GM23338 (cell line): ENCODE data around the gene GFRA1. TPM values are rescaled to one million over a fixed set of nuclear protein-coding genes. Genes with fewer than 3 reads are reported as not detected.

Experiments
- ATAC-seq: fragments of 200-7000 bp; cut with Tn5 transposase; 3 replicates; pipeline ENCODE4 v1.9.1; 2020
- DNase-seq: peaks from one replicate; pipeline ENCODE4 v3.0.0-alpha.2; 2015; ENCODE audit warnings: low spot score
- H2AFZ ChIP-seq: fragments of 200-600 bp; sonication (generic); 2 replicates; pipeline ENCODE4 v1.8.0; 2016; ENCODE audit warnings: antibody characterized with exemption, mild to moderate bottlenecking, moderate library complexity
- H3F3A ChIP-seq: fragments of 200-600 bp; sonication (generic); replicated peaks from 2 replicates; pipeline ENCODE4 v1.8.0; 2017; ENCODE audit warnings: antibody characterized with exemption, mixed run types, low read depth
- H3K27ac ChIP-seq: fragments of 200-600 bp; sonication (generic); 2 replicates; pipeline ENCODE4 v1.6.1; 2016; ENCODE audit warnings: low read depth
- H3K27me3 ChIP-seq: fragments of 200-600 bp; sonication (generic); 2 replicates; pipeline ENCODE4 v1.8.0; 2016; ENCODE audit warnings: mild to moderate bottlenecking, mixed run types, moderate library complexity; ENCODE audit not compliant: insufficient read depth
- H3K36me3 ChIP-seq: fragments of 200-600 bp; sonication (generic); 2 replicates; pipeline ENCODE4 v1.8.0; 2016; ENCODE audit warnings: mild to moderate bottlenecking; ENCODE audit not compliant: insufficient read depth
- H3K4me1 ChIP-seq: fragments of 200-600 bp; sonication (generic); 2 replicates; pipeline ENCODE4 v1.8.0; 2016; ENCODE audit warnings: mild to moderate bottlenecking, moderate library complexity; ENCODE audit not compliant: insufficient read depth
- H3K4me2 ChIP-seq: fragments of 200-600 bp; sonication (generic); 2 replicates; pipeline ENCODE4 v1.7.1; 2017; ENCODE audit warnings: mixed run types
- H3K4me3 ChIP-seq: fragments of 200-600 bp; sonication (generic); 2 replicates; pipeline ENCODE4 v1.6.1; 2016; ENCODE audit warnings: mixed run types
- H3K79me2 ChIP-seq: fragments of 200-600 bp; sonication (generic); replicated peaks from 2 replicates; pipeline ENCODE4 v1.8.0; 2017; ENCODE audit warnings: mild to moderate bottlenecking; ENCODE audit not compliant: insufficient read depth
- H3K9me2 ChIP-seq: fragments of 200-600 bp; sonication (generic); 2 replicates; pipeline ENCODE4 v1.8.0; 2017; ENCODE audit not compliant: insufficient read depth
- H4K20me1 ChIP-seq: fragments of 200-600 bp; sonication (generic); replicated peaks from 2 replicates; pipeline ENCODE4 v1.8.0; 2017; ENCODE audit warnings: mild to moderate bottlenecking; ENCODE audit not compliant: insufficient read depth
- H3K27ac Mint-ChIP-seq: 2 replicates; pipeline ENCODE4 v1.8.0; 2020; ENCODE audit warnings: inconsistent platforms, mild to moderate bottlenecking, moderate library complexity, mixed read lengths
- H3K27me3 Mint-ChIP-seq: 3 replicates; pipeline ENCODE4 v1.8.0; 2022; ENCODE audit warnings: low read depth, mild to moderate bottlenecking, moderate library complexity, mixed read lengths, inconsistent platforms; ENCODE audit not compliant: insufficient read depth, poor library complexity
- H3K36me3 Mint-ChIP-seq: 3 replicates; pipeline ENCODE4 v1.8.0; 2021; ENCODE audit warnings: low read depth, mild to moderate bottlenecking, inconsistent platforms, moderate library complexity, mixed read lengths
- H3K4me1 Mint-ChIP-seq: 3 replicates; pipeline ENCODE4 v1.8.0; 2020; ENCODE audit warnings: mild to moderate bottlenecking, inconsistent platforms, mixed read lengths
- H3K4me3 Mint-ChIP-seq: 3 replicates; pipeline ENCODE4 v1.8.0; 2021; ENCODE audit warnings: moderate library complexity, mild to moderate bottlenecking, inconsistent platforms, mixed read lengths
- H3K9me3 Mint-ChIP-seq: 3 replicates; pipeline ENCODE4 v1.8.0; 2020; ENCODE audit warnings: moderate library complexity, mild to moderate bottlenecking, inconsistent platforms, mixed read lengths
- CREB1 ChIP-seq: fragments of 250-450 bp; sonication (Bioruptor Pico); IDR thresholded peaks from 2 replicates; pipeline ENCODE4 v1.5.0; 2020; ENCODE audit warnings: low read depth, mild to moderate bottlenecking, moderate library complexity
- JUNB ChIP-seq: IDR thresholded peaks from one replicate; pipeline ENCODE4 v1.6.1; 2016; ENCODE audit warnings: antibody characterized with exemption; ENCODE audit not compliant: unreplicated experiment
- NANOG ChIP-seq: IDR thresholded peaks from 2 replicates; pipeline ENCODE4 v1.6.1; 2016; ENCODE audit warnings: antibody characterized with exemption, borderline replicate concordance
- STAT1 ChIP-seq: IDR thresholded peaks from one replicate; pipeline ENCODE4 v1.6.1; 2016; ENCODE audit warnings: antibody characterized with exemption; ENCODE audit not compliant: unreplicated experiment
- ZNF114 ChIP-seq: fragments of 250-450 bp; sonication (Bioruptor Pico); IDR thresholded peaks from 2 replicates; pipeline ENCODE4 v1.5.0; 2020; ENCODE audit warnings: mild to moderate bottlenecking, moderate library complexity
- polyA plus RNA-seq: library from polyadenylated mRNA; unstranded; fragments of >200 nt; fragmentation: Nextera tagmentation; extraction: Ambion mirVana; gene quantifications from 2 replicates; pipeline ENCODE4 v1.2.1, GENCODE V29; 2016
- total RNA-seq: library from RNA; depleted of rRNA; stranded (reverse); fragments of >200 nt; shearing (Covaris generic); gene quantifications from 2 replicates; pipeline ENCODE4 v1.2.3, GENCODE V29; 2014
- TF ChIP-seq, protein P1 (sequence below): IDR thresholded peaks from 2 replicates; pipeline ENCODE4 v1.6.1; 2016; ENCODE audit warnings: antibody characterized with exemption
- TF ChIP-seq, protein P2 (sequence below): IDR thresholded peaks from one replicate; pipeline ENCODE4 v1.6.1; 2018; ENCODE audit warnings: antibody characterized with exemption; ENCODE audit not compliant: unreplicated experiment

Gene GFRA1
- total and polyA plus RNA-seq, 2 experiments from 2014 or later = 1.4 to 2.8 TPM

DNA sequence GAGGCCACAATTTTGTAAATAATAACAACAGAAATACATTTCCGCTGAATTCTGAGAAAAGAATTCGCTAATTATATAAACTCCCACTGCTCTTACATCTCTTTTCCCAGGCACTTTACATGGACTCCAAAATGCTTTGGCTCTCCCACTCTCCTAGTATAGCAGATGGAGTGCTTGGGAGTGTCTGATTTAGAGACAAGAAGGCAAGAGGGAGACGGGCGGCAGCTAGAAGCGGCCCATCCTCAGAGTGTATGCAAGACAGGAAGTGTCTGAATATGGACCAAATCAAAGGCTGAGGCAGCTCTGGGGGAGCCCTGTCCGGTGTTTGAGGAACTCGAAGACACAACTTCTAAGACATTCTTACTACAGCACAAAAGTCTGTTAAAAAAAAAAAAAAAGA is 212.1 kb downstream of the GFRA1 start (continued):
- TF ChIP-seq CREB1 (CRISPR knock-in tag) = no peak
- TF ChIP-seq, protein P1, sequence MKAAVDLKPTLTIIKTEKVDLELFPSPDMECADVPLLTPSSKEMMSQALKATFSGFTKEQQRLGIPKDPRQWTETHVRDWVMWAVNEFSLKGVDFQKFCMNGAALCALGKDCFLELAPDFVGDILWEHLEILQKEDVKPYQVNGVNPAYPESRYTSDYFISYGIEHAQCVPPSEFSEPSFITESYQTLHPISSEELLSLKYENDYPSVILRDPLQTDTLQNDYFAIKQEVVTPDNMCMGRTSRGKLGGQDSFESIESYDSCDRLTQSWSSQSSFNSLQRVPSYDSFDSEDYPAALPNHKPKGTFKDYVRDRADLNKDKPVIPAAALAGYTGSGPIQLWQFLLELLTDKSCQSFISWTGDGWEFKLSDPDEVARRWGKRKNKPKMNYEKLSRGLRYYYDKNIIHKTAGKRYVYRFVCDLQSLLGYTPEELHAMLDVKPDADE = no peak

DNA sequence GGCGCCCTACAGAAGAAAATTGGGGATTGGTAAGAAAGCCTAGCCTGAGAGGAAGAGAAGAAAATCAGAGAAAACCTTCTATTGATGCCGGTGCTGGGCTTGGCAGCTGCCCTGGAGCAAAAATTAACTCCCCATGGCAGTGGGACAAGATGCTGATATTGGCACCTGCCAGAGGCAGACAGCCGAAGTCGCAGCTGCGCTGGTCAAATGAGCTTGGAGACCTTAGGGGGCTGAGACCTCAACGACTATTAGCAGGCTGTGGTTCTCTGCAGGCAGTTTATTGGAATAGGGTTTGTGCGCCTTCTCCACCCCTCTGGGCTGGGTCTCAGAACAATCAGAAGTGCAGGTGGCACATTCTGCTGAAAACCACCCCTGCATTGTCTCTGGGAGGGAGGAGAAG is 213.7 kb downstream of the GFRA1 start:
- no peaks in the 10 kb centered on the region for H3F3A ChIP-seq
- no peaks in the 10 kb centered on the region for H3K9me3 Mint-ChIP-seq
- H3K4me3 ChIP-seq = no peak overlapping the region
- DNase-seq = no peak
- H4K20me1 ChIP-seq = no peaks in the 10 kb centered on the region
- H3K27me3 Mint-ChIP-seq = no peaks in the 10 kb centered on the region
- H3K79me2 ChIP-seq = no peaks in the 10 kb centered on the region
- no peak overlapping the region for H3K4me3 Mint-ChIP-seq
- no peaks in the 10 kb centered on the region for H3K36me3 Mint-ChIP-seq
- no peak overlapping the region for H3K4me2 ChIP-seq
- no peak overlapping the region for H3K27ac ChIP-seq
- no peaks in the 10 kb centered on the region for H3K36me3 ChIP-seq
- no peaks in the 10 kb centered on the region for H3K27me3 ChIP-seq
- peaks cover 12% of the 10 kb centered on the region for H3K4me1 Mint-ChIP-seq
- H3K27ac Mint-ChIP-seq = no peak overlapping the region
- TF ChIP-seq NANOG (no peak), ZNF114 (CRISPR knock-in tag) (no peak), CREB1 (CRISPR knock-in tag) (no peak), STAT1 (no peak)
- TF ChIP-seq, protein P2, sequence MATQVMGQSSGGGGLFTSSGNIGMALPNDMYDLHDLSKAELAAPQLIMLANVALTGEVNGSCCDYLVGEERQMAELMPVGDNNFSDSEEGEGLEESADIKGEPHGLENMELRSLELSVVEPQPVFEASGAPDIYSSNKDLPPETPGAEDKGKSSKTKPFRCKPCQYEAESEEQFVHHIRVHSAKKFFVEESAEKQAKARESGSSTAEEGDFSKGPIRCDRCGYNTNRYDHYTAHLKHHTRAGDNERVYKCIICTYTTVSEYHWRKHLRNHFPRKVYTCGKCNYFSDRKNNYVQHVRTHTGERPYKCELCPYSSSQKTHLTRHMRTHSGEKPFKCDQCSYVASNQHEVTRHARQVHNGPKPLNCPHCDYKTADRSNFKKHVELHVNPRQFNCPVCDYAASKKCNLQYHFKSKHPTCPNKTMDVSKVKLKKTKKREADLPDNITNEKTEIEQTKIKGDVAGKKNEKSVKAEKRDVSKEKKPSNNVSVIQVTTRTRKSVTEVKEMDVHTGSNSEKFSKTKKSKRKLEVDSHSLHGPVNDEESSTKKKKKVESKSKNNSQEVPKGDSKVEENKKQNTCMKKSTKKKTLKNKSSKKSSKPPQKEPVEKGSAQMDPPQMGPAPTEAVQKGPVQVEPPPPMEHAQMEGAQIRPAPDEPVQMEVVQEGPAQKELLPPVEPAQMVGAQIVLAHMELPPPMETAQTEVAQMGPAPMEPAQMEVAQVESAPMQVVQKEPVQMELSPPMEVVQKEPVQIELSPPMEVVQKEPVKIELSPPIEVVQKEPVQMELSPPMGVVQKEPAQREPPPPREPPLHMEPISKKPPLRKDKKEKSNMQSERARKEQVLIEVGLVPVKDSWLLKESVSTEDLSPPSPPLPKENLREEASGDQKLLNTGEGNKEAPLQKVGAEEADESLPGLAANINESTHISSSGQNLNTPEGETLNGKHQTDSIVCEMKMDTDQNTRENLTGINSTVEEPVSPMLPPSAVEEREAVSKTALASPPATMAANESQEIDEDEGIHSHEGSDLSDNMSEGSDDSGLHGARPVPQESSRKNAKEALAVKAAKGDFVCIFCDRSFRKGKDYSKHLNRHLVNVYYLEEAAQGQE = no peak
- ATAC-seq = no peak
- peaks cover 10% of the 10 kb centered on the region; the same call in 1 of the 2 replicates for H3K4me1 ChIP-seq
- H2AFZ ChIP-seq = no peak overlapping the region
- H3K9me2 ChIP-seq = no peaks in the 10 kb centered on the region

DNA sequence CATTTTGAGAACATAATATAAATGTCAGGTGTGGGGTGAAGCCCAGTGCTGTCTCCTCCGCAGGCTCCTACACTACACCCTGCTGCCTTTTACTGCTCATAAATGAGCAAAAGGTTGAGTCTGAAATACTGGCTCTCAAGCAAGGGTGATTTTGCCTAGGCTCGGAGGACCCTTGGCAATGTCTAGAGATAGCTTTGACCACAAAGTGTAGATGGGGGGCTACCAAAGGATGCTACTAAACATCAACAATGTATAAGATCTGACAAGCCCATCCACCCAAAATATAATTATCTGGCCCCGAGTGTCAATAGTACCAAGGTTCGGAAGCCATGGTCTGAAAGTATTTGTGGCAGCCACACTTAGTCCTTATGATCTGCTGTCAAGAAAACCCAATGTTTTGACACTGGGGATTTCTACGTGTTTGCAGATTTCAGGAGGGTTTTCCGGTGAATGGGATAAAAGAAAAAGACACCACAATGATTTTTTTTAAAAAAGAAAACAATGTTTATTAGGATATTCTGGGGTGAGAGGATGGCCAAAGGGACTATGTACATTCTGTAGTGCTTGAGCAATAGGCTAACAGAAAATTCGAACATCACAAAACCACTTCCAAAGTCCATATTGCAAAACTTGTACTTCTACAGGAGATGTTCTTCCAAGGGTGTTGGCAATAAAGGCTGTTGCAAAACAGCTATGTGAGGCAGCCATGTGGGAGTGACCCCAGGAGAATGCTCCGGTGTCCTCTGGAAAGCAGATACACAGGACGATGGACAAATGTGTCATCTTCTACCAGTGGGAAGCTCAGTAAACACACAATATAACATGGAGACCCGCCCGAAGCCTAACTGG is 216.3 kb downstream of the GFRA1 start:
- no peaks in the 10 kb centered on the region for H3F3A ChIP-seq
- H3K9me3 Mint-ChIP-seq = no peaks in the 10 kb centered on the region
- DNase-seq (no peak), ATAC-seq (no peak)
- no peaks in the 10 kb centered on the region for H3K9me2 ChIP-seq
- H3K4me2 ChIP-seq = no peak overlapping the region
- no peak overlapping the region for H3K27ac Mint-ChIP-seq
- H4K20me1 ChIP-seq = no peaks in the 10 kb centered on the region
- H3K4me3 Mint-ChIP-seq = no peak overlapping the region
- no peaks in the 10 kb centered on the region for H3K27me3 ChIP-seq
- H2AFZ ChIP-seq = no peak overlapping the region
- H3K79me2 ChIP-seq = no peaks in the 10 kb centered on the region
- no peaks in the 10 kb centered on the region for H3K36me3 Mint-ChIP-seq
- H3K27ac ChIP-seq = no peak overlapping the region
- peaks cover 12% of the 10 kb centered on the region for H3K4me1 Mint-ChIP-seq
- peaks cover 10% of the 10 kb centered on the region; the same call in 1 of the 2 replicates for H3K4me1 ChIP-seq
- H3K4me3 ChIP-seq = no peak overlapping the region
- no peaks in the 10 kb centered on the region for H3K27me3 Mint-ChIP-seq
- TF ChIP-seq JUNB = no peak
- TF ChIP-seq CREB1 (CRISPR knock-in tag) = no peak
- TF ChIP-seq STAT1 = no peak
- H3K36me3 ChIP-seq = no peaks in the 10 kb centered on the region
